Coronary artery (tissue), 2 donors: Measurements from ENCODE around the gene TNFRSF18.

Experiments used
- DNase-seq: peaks from one replicate; pipeline ENCODE4 v3.0.0-alpha.2; 2017; ENCODE audit warnings: low spot score
- H3K27ac ChIP-seq, 2 donors: fragments of 200-600 bp; sonication (generic); one replicate each; pipeline ENCODE4 v1.5.1; 2016 to 2019
- H3K4me3 ChIP-seq: fragments of 200-600 bp; sonication (generic); 2 replicates; pipeline ENCODE4 v1.5.1; 2016; ENCODE audit warnings: mild to moderate bottlenecking, moderate library complexity
- CTCF ChIP-seq: fragments of 200-600 bp; sonication (generic); IDR thresholded peaks from one replicate; pipeline ENCODE4 v1.5.1; 2019; ENCODE audit warnings: antibody characterized with exemption

Gene TNFRSF18

GRCh38 chr1:1213345-1214265 is 7.2 kb upstream of the TNFRSF18 start, which contains the start of gene TNFRSF4:
Gene TNFRSF4 (minus strand): TSS chr1:1214153. CDS start chr1:1214127, 26 bp downstream.
- TF ChIP-seq CTCF = no peak
- no peak for DNase-seq
- Histone ChIP-seq H3K4me3 (peak within 1 kb of the TSS; percentile 50), H3K27ac (no peak within 1 kb of the TSS)

GRCh38 chr1:1212780-1213344 is 6.5 kb upstream of the TNFRSF18 start:
- H3K27ac ChIP-seq = no peak overlapping the region
- TF ChIP-seq CTCF = no peak
- no peak for DNase-seq
- peak overlapping the region; percentile 50 for H3K4me3 ChIP-seq

GRCh38 chr1:1211541-1212441 is 5.4 kb upstream of the TNFRSF18 start:
- TF ChIP-seq CTCF = no peak
- Histone ChIP-seq H3K27ac (no peak overlapping the region), H3K4me3 (no peak overlapping the region)
- no peak for DNase-seq

GRCh38 chr1:1210726-1211540 is 4.5 kb upstream of the TNFRSF18 start:
- TF ChIP-seq CTCF = no peak
- DNase-seq = no peak

GRCh38 chr1:1208713-1209433 is 2.5 kb upstream of the TNFRSF18 start:
- no peak for DNase-seq
- no peak overlapping the region for H3K27ac ChIP-seq

More at GRCh38 chr1:1210726-1211540, 4.5 kb upstream of the TNFRSF18 start:
- H3K4me3 ChIP-seq = no peak overlapping the region
- no peak overlapping the region for H3K27ac ChIP-seq

More at GRCh38 chr1:1208713-1209433, 2.5 kb upstream of the TNFRSF18 start:
- no peak for TF ChIP-seq CTCF
- no peak overlapping the region for H3K4me3 ChIP-seq
